GM12891 (cell line): Measurements from ENCODE around the gene FNDC5.

Experiments used
- PAX5 ChIP-seq: IDR thresholded peaks from 2 replicates; pipeline ENCODE4 v1.6.1; 2011; ENCODE audit warnings: low read length, moderate library complexity, mild to moderate bottlenecking; ENCODE audit not compliant: insufficient read depth, severe bottlenecking
- POLR2A ChIP-seq: IDR thresholded peaks from 2 replicates; pipeline ENCODE4 v1.6.1; 2011; ENCODE audit warnings: low read depth, low read length, control low read depth
- POLR2AphosphoS5 ChIP-seq: IDR thresholded peaks from 2 replicates; pipeline ENCODE4 v1.6.1; 2011; ENCODE audit warnings: low read depth, low read length, control low read depth
- TAF1 ChIP-seq: IDR thresholded peaks from 2 replicates; pipeline ENCODE4 v1.6.1; 2011; ENCODE audit warnings: low read depth, low read length, control low read depth

- TF ChIP-seq POLR2A (no peak), POLR2AphosphoS5 (no peak), TAF1 (no peak), PAX5 (no peak)
Measured at GRCh38 chr1:32872192-32872460, 1.4 kb upstream of the FNDC5 start.
